CD4-positive, CD25-positive, alpha-beta regulatory T cell (primary cell): ENCODE measurements around the gene C19orf85. TPM values are rescaled to one million over a fixed set of nuclear protein-coding genes. Genes with fewer than 3 reads are reported as not detected.

ENCODE experiments used
- ATAC-seq, 2 donors: fragments of 150-1000 bp; cut with Tn5 transposase; one replicate each; pipeline ENCODE4 v1.10.0; 2021; ENCODE audit warnings: low read depth in 2 of 2, moderate number of reproducible peaks in 2 of 2, moderate library complexity in 1 of 2
- DNase-seq, 3 donors: peaks; one replicate each; pipeline versions ENCODE4 v3.0.0 to v3.0.0-alpha.2; 2012 to 2022; ENCODE audit warnings: mixed read lengths in 1 of 3
- H3K27ac ChIP-seq: one replicate; pipeline ENCODE4 v1.7.0; 2013; ENCODE audit warnings: mild to moderate bottlenecking, low read length; ENCODE audit not compliant: insufficient read depth, poor library complexity, severe bottlenecking
- H3K27me3 ChIP-seq: one replicate; pipeline ENCODE4 v1.7.0; 2013; ENCODE audit warnings: low read length; ENCODE audit not compliant: control insufficient read depth, insufficient read depth
- H3K36me3 ChIP-seq: one replicate; pipeline ENCODE4 v1.7.0; 2013; ENCODE audit warnings: mild to moderate bottlenecking, low read length, moderate library complexity; ENCODE audit not compliant: control insufficient read depth, insufficient read depth
- H3K4me1 ChIP-seq: 2 replicates; pipeline ENCODE4 v1.7.0; 2013; ENCODE audit warnings: mild to moderate bottlenecking, low read length; ENCODE audit not compliant: insufficient read depth, control insufficient read depth, poor library complexity, severe bottlenecking
- H3K4me3 ChIP-seq: one replicate; pipeline ENCODE4 v1.7.0; 2013; ENCODE audit warnings: low read depth, mild to moderate bottlenecking, low read length, moderate library complexity
- H3K9me3 ChIP-seq, 2 experiments: 1 replicate in 1 of 2; 2 replicates in 1 of 2; pipeline ENCODE4 v1.7.0; 2013; ENCODE audit warnings: low read length in 2 of 2, mild to moderate bottlenecking in 1 of 2, moderate library complexity in 1 of 2; ENCODE audit not compliant: control insufficient read depth in 2 of 2
- H3K27ac Mint-ChIP-seq, 3 donors: one replicate each; pipeline ENCODE4 v1.8.0; 2020 to 2022; ENCODE audit warnings: mild to moderate bottlenecking in 3 of 3, mixed read lengths in 3 of 3, moderate library complexity in 2 of 3
- H3K27me3 Mint-ChIP-seq: one replicate; pipeline ENCODE4 v1.8.0; 2022; ENCODE audit warnings: mild to moderate bottlenecking, mixed read lengths
- H3K36me3 Mint-ChIP-seq: one replicate; pipeline ENCODE4 v1.8.0; 2020; ENCODE audit warnings: mixed read lengths
- H3K4me1 Mint-ChIP-seq, 4 donors: one replicate each; pipeline ENCODE4 v1.8.0; 2020 to 2022; ENCODE audit warnings: mixed read lengths in 4 of 4, mild to moderate bottlenecking in 1 of 4
- H3K4me3 Mint-ChIP-seq, 4 donors: one replicate each; pipeline ENCODE4 v1.8.0; 2020 to 2022; ENCODE audit warnings: mild to moderate bottlenecking in 4 of 4, mixed read lengths in 4 of 4, moderate library complexity in 3 of 4
- H3K9me3 Mint-ChIP-seq, 7 donors: one replicate each; pipeline ENCODE4 v1.8.0; 2020 to 2022; ENCODE audit warnings: mixed read lengths in 7 of 7, mild to moderate bottlenecking in 3 of 7, moderate library complexity in 2 of 7
- polyA plus RNA-seq, 4 donors: library from polyadenylated mRNA; unstranded; fragments of 300-500 nt; fragmentation: Illumina TruSeq; gene quantifications; one replicate each; pipeline ENCODE4 v1.2.3, GENCODE V29; 2021
- total RNA-seq: library from RNA; stranded (reverse); gene quantifications from one replicate; pipeline ENCODE4 v1.2.3, GENCODE V29; 2022

Gene C19orf85
- total and polyA plus RNA-seq, 5 donors from 2014 or later = not detected

DNA sequence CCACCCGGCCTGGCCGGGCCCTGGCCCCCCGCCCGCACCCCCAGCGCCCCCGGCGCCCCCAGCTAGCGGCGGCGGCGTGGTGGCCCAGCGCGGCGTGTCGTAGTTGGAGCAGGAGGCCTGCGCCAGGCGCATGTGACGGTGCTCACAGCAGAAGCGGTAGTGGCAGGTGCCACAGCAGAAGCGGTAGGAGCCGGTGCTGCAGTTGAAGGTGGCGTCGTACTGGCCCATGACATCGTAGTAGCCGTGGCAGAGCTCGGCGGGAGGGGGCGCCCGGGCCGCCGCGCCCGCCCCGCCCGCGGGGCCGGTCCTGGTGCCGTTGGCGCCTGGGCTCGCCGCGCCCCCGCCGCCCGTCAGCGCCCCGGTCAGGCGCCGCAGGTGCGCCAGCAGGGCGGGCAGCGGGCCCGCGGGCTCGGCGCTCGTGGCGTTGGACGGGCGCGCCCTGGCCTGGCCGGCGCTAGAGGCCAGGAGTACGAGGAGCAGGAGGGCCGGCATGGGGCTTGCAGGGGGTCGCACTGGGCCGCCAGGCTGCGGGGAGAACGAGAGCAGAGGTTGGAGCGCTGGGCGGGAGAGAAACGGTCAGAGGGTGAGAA lies 22.1 kb downstream of the C19orf85 start:
- Histone ChIP-seq H3K36me3 (no peaks in the 10 kb centered on the region), H3K27me3 (peaks cover 27% of the 10 kb centered on the region), H3K4me1 (peaks cover 21% of the 10 kb centered on the region), H3K9me3 (no peaks in the 10 kb centered on the region), H3K27ac (no peak overlapping the region), H3K4me3 (no peak overlapping the region)
- peaks cover 65% of the 10 kb centered on the region for H3K27me3 Mint-ChIP-seq
- H3K9me3 Mint-ChIP-seq = peaks cover 0 to 7% (median 0%) of the 10 kb centered on the region in 7 donors
- no peak overlapping the region for H3K27ac Mint-ChIP-seq
- ATAC-seq = no peak
- no peak for DNase-seq
- H3K4me1 Mint-ChIP-seq = peaks cover 0 to 25% (median 8%) of the 10 kb centered on the region in 4 donors
- H3K4me3 Mint-ChIP-seq = no peak overlapping the region
- no peaks in the 10 kb centered on the region for H3K36me3 Mint-ChIP-seq

DNA sequence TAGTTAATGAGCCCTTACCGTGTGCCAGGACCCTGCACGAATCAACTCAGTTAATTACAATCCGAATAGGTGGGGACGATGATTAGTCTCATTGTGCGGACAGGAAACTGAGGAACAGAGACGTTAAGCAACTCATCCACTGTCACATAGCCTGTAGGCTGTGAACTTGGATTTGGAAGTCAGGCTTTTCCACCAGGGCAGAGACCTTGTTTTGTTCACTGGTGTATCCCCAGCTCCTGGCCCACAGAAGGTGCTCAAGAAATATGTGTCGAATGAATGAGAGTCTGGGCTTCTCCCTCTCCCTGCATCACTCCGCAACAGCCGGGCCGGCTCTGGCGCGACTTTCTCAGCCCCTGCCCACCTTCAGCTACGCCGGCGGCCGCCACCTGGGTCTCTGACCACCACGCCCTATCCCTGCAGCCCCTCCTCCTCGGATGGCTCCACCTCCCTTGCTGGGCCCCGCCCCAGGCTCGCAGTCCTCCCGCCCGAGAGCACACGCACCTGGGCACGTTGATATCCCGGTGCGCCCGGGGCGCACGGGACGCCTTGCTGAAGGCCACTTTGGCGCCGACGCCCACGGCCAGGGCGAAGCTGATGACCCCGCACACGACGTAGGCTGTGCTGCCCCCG lies 22.7 kb downstream of the C19orf85 start:
- H3K27me3 ChIP-seq = peaks cover 27% of the 10 kb centered on the region

DNA sequence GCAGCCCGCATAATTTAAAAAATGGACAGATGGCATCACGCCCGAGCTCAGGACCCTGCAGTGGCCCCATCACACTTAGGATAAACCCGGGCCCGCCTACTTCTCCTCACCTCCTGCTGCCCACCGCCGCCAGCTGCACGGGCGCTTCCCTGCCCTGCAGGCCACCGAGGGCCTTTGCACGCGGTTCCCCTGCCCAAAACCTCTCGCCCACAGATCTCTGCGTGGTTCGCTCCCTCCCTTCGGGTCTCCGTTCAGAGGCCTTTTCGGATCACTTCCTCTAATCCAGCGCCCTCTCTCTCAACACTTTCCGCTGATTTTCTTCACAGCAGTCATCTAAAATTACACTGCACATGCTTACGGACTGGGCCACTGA lies 23.2 kb downstream of the C19orf85 start:
- Mint-ChIP-seq H3K4me3 (peak overlapping the region in 3 of 4 donors; percentile 1 to 73 (median 30)), H3K27me3 (peaks cover 73% of the 10 kb centered on the region), H3K27ac (peak overlapping the region in 1 of 3 donors; percentile 32), H3K36me3 (no peaks in the 10 kb centered on the region), H3K9me3 (peaks cover 0 to 9% (median 0%) of the 10 kb centered on the region in 7 donors), H3K4me1 (peaks cover 0 to 25% (median 8%) of the 10 kb centered on the region in 4 donors)
- ATAC-seq (no peak), DNase-seq (no peak)
- Histone ChIP-seq H3K36me3 (no peaks in the 10 kb centered on the region), H3K9me3 (no peaks in the 10 kb centered on the region), H3K4me1 (peaks cover 21% of the 10 kb centered on the region), H3K27me3 (peaks cover 28% of the 10 kb centered on the region), H3K4me3 (no peak overlapping the region), H3K27ac (no peak overlapping the region)

More for the DNA sequence above, 22.7 kb downstream of the C19orf85 start:
- ATAC-seq = no peak
- H3K36me3 Mint-ChIP-seq = no peaks in the 10 kb centered on the region
- peaks cover 21% of the 10 kb centered on the region for H3K4me1 ChIP-seq
- H3K27me3 Mint-ChIP-seq = peaks cover 71% of the 10 kb centered on the region
- H3K36me3 ChIP-seq = no peaks in the 10 kb centered on the region
- no peak overlapping the region for H3K27ac ChIP-seq
- DNase-seq = no peak
- peak overlapping the region in 1 of 3 donors; percentile 32 for H3K27ac Mint-ChIP-seq
- peak overlapping the region in 2 of 4 donors; percentile 30 to 73 for H3K4me3 Mint-ChIP-seq
- H3K9me3 ChIP-seq = no peaks in the 10 kb centered on the region
- no peak overlapping the region for H3K4me3 ChIP-seq
- peaks cover 0 to 7% (median 0%) of the 10 kb centered on the region in 7 donors for H3K9me3 Mint-ChIP-seq
- peaks cover 0 to 25% (median 8%) of the 10 kb centered on the region in 4 donors for H3K4me1 Mint-ChIP-seq

DNA sequence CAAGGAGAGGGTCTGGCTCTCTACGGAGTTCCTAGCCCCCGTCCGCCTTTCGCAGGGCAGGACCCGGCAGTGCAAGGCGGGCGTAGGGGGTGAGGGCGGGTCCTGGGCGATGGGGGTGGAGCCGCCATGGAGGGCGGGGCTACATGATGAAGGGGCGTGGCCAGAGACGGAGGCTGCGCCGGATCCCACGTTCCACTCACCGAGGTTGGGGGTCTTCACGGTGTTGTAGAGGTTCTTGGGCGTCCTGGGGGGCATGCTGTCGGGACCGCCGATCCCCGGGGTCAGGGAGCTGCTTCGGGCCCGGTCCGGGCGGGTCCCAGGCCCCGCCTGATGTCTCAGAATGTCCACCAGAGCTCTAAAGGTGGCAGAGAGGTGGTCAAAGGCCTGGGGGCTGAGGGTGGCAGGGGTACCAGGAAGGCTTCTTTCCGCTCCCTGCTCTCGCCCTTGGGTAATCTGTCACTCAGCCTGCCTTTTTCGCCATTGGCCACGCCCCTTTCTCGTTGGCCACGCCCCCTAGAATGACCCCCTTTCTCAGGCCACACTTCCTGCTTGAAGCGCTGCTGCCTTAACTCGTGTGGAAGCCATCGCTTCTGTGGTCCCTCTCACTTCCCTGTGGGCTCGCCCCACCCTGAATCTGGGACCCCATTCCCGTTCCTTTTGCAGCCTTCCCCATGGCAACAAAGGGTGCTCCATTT lies 24.0 kb downstream of the C19orf85 start:
- no peak overlapping the region for H3K27ac ChIP-seq
- peaks cover 66% of the 10 kb centered on the region for H3K27me3 Mint-ChIP-seq
- H3K9me3 Mint-ChIP-seq = peaks cover 0 to 9% (median 0%) of the 10 kb centered on the region in 7 donors
- no peaks in the 10 kb centered on the region for H3K36me3 ChIP-seq
- no peak for ATAC-seq
- no peaks in the 10 kb centered on the region for H3K9me3 ChIP-seq
- H3K4me3 ChIP-seq = no peak overlapping the region
- peaks cover 21% of the 10 kb centered on the region for H3K4me1 ChIP-seq
- H3K36me3 Mint-ChIP-seq = no peaks in the 10 kb centered on the region
- peaks cover 0 to 25% (median 8%) of the 10 kb centered on the region in 4 donors for H3K4me1 Mint-ChIP-seq
- H3K27ac Mint-ChIP-seq = no peak overlapping the region
- no peak for DNase-seq
- peak overlapping the region in 2 of 4 donors; percentile 1 to 30 for H3K4me3 Mint-ChIP-seq
- peaks cover 28% of the 10 kb centered on the region for H3K27me3 ChIP-seq

DNA sequence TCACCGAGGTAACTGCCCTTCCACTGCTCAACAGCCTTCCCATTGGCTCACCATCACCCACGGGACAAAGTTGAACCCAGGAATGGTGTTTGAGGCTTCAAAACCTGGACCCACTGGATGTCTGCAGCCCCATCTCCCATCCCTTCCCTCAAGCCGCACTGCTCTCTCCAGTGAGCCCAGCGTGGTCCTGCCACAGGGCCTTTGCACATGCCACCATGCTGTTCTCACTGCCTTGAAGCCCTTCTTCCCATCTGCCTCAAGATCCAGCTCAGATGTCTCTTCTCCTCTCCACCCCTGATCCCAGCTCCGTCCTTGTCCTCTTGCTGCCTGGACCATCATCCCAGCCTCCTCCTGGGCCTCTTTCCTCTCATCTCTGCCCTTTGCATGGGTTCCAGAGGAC lies 25.5 kb downstream of the C19orf85 start:
- Mint-ChIP-seq H3K4me3 (no peak overlapping the region), H3K9me3 (peaks cover 0 to 9% (median 0%) of the 10 kb centered on the region in 7 donors), H3K36me3 (no peaks in the 10 kb centered on the region), H3K27me3 (peaks cover 54% of the 10 kb centered on the region), H3K4me1 (peaks cover 0 to 25% (median 5%) of the 10 kb centered on the region in 4 donors), H3K27ac (no peak overlapping the region)
- ATAC-seq (no peak), DNase-seq (no peak)
- H3K27ac ChIP-seq = no peak overlapping the region
- H3K4me3 ChIP-seq = no peak overlapping the region
- H3K36me3 ChIP-seq = no peaks in the 10 kb centered on the region
- H3K4me1 ChIP-seq = peaks cover 21% of the 10 kb centered on the region
- no peaks in the 10 kb centered on the region for H3K9me3 ChIP-seq
- H3K27me3 ChIP-seq = peaks cover 23% of the 10 kb centered on the region

DNA sequence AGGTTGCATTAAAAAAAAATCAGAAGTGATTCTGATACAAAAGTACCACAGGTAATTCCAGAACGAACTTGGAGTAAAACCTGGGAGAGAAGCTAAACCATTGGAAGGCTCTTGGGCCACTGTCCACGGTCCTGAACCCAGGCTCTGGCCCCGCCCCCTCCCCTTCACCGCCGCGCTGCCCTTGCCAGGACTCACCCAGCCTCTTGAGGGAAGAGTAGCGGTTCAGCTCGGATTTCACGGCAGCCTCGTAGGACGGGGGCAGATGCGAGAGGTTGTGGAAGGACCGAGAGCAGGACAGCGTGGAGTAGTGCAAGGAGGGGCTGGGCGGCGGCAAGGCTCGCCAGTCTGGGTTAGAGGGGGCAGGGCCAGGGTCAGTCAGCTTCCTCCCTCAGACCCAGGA lies 27.1 kb downstream of the C19orf85 start:
- no peaks in the 10 kb centered on the region for H3K36me3 Mint-ChIP-seq
- Histone ChIP-seq H3K9me3 (no peaks in the 10 kb centered on the region), H3K27me3 (peaks cover 19% of the 10 kb centered on the region), H3K27ac (no peak overlapping the region), H3K4me3 (no peak overlapping the region), H3K36me3 (no peaks in the 10 kb centered on the region), H3K4me1 (peaks cover 19% of the 10 kb centered on the region)
- H3K4me3 Mint-ChIP-seq = no peak overlapping the region
- ATAC-seq = no peak
- H3K9me3 Mint-ChIP-seq = peaks cover 0 to 9% (median 0%) of the 10 kb centered on the region in 7 donors
- DNase-seq = no peak
- H3K27ac Mint-ChIP-seq = no peak overlapping the region
- H3K4me1 Mint-ChIP-seq = peaks cover 0 to 19% (median 5%) of the 10 kb centered on the region in 4 donors
- H3K27me3 Mint-ChIP-seq = peaks cover 44% of the 10 kb centered on the region

DNA sequence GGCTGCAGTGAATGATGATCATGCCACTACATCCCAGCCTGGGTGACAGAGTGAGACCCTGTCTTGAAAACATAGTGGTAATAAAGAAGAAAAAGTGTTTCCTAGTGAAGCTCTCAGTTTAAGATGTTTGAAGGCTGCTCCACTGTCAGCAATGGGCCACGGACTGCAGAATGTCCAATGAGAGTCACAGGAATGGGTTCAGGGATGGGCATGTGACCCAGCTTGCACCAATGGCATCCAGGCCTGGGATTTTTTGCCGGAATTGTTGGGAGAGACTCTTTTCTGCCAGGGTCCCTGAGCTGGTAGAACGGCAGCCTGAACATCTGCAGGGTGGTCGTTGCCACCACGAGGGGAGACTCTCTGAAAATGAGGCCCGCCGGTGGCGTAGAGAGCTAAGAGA lies 27.7 kb downstream of the C19orf85 start:
- H3K9me3 ChIP-seq = no peaks in the 10 kb centered on the region
- H3K4me3 ChIP-seq = no peak overlapping the region
- H3K27ac Mint-ChIP-seq = no peak overlapping the region
- DNase-seq (no peak), ATAC-seq (no peak)
- H3K4me1 ChIP-seq = peaks cover 13% of the 10 kb centered on the region
- no peaks in the 10 kb centered on the region for H3K36me3 Mint-ChIP-seq
- peaks cover 0 to 10% (median 0%) of the 10 kb centered on the region in 7 donors for H3K9me3 Mint-ChIP-seq
- H3K4me3 Mint-ChIP-seq = no peak overlapping the region
- H3K27me3 Mint-ChIP-seq = peaks cover 48% of the 10 kb centered on the region
- peaks cover 0 to 18% (median 6%) of the 10 kb centered on the region in 4 donors for H3K4me1 Mint-ChIP-seq
- no peak overlapping the region for H3K27ac ChIP-seq
- H3K27me3 ChIP-seq = peaks cover 19% of the 10 kb centered on the region
- no peaks in the 10 kb centered on the region for H3K36me3 ChIP-seq
